Left cardiac atrium (tissue), 4 donors: ENCODE measurements around the gene HOXA5. TPM values are rescaled to one million over a fixed set of nuclear protein-coding genes. Genes with fewer than 3 reads are reported as not detected.

Experiments
- ATAC-seq, 2 donors: fragments of 200-7000 bp; cut with Tn5 transposase; one replicate each; pipeline ENCODE4 v1.9.1; 2020; ENCODE audit warnings: mild to moderate bottlenecking in 2 of 2, moderate library complexity in 2 of 2
- DNase-seq: peaks from one replicate; pipeline ENCODE4 v3.0.0-alpha.2; 2020
- intact Hi-C, 2 donors: fragments of 100-400 bp; cut with DNase I; formaldehyde crosslinking; loops; one replicate each; pipeline versions ENCODE4 v1.14.1 to v1.15.1; 2022 to 2023
- total RNA-seq, 2 donors: library from RNA; stranded (reverse); fragmentation: NEBNext Ultra II Directional; extraction: Animal tissue kit (Norgen Biotek cat#: 25700); gene quantifications; one replicate each; pipeline ENCODE4 v1.2.1, GENCODE V29; 2021
- donor health status: DM: no; HTN: yes; CAD: no.
- donor health status: DM: no; HTN: yes; CAD: no; lungs with severe emphysema.
- donor health status: DM: yes; HTN: yes; CAD: no.
- donor health status: Dilated cardiomyopathy.

The HOXA5 gene
- total RNA-seq, 2 donors from 2014 or later: 0.27 TPM; not detected in 1

DNA sequence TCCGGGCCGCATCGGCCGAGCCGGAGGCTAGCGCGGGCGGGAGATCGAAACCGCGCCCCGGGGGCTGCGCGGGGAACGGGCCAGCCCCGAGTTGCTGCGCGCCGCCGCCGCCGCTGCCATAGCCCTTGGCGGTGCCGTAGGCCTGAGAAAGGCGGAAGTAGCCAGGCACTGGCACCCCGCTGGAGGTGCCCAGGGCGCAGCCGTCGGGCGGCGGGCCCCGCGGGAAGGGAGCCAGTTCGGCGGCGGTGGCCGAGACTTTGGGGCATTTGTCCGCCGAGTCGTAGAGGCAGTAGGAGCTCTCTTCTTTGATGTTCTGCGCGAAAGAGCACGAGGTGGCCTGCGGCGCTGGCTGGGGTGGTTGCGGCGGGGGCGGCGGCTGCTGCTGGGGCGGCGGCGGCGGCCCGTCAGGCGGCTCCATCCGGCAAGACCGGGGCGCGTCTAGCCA, 30.1 kb upstream of the HOXA5 start:
- ATAC-seq (peak; percentile 48 to 64), DNase-seq (no peak)
- intact Hi-C loops: no loop called here

DNA sequence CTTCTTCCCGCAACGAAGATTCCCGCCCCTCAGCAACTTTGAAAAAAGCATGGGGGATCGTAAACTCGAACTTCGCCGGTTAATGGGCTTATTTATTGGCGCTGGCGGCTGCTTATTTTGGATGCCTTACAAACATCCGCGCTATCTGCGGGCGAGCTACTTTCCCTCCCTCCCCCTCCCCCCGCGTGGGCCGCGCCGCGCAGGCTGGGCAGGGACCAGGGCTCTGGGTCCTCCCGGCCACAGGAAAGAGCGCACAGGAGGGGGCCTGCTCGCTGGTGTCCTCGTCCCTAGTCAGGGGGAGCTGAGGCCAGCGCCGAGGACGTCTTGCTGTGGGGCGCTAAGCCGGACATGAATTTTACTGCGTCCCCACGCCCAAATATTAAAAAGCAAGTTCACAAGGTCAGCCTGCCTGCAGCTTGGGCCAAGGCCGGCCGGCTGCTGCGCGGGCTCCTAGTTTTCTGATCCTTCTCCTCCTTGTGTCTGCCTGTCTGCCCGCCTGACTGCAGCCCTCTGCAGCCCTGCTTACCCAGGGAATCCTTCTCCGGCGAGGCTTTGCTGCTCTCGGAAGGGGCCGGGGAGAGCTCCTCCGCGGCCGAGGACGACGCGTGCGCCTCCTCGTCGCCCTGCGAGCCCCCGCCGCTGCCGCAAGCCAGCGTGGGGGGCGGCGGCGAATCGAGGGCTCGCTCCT, 29.5 kb upstream of the HOXA5 start:
- peak; percentile 21 for DNase-seq
- peak; percentile 41 to 47 for ATAC-seq
- intact Hi-C loops: no loop called here

GRCh38 chr7:27172315-27172774, 28.9 kb upstream of the HOXA5 start:
- intact Hi-C loops: no loop called here
- DNase-seq (peak; percentile 8), ATAC-seq (no peak)

DNA sequence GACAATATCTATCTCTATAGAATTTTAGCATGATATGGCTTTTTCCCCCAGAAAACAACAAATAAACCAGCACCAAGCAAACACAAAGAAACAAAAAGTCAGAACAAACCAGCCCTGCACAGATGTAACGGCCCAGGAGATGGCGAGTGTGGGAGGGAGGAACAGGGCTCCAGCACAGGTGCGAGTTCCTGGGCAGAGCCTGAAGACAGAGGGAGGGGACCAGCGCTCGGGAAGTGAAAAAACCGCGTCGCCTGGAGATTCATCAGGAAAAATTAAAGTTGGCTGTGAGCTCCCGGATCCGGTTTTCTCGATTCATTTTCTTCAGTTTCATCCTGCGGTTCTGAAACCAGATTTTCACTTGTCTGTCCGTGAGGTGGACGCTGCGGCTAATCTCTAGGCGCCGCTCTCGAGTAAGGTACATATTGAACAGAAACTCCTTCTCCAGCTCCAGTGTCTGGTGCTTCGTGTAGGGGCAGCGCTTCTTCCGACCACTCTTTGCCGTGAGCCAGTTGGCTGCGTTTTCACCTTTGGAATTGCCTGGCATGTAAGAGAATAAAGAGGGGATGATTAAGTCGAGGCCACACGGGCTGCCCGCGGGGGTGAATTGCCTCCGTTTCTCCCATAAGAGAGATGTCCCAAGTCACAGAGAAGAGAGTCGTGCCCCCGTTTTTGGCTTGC, 28.3 kb upstream of the HOXA5 start:
- intact Hi-C loops: no loop called here
- DNase-seq (peak; percentile 11), ATAC-seq (no peak)

GRCh38 chr7:27171325-27171636, 27.8 kb upstream of the HOXA5 start:
- DNase-seq: peak; percentile 14
- intact Hi-C loops: no loop called here
- ATAC-seq: no peak

- intact Hi-C loops: no loop called here
- ATAC-seq: no peak
These were observed 27.2 kb upstream of the HOXA5 start for GRCh38 chr7:27170426-27171324.

GRCh38 chr7:27169658-27170425, 26.4 kb upstream of the HOXA5 start:
- intact Hi-C loops: loop anchor here (10.0 kb wide), 2 partner anchors 785 to 1305 kb away; no protein-coding TSS in a partner anchor
- DNase-seq (peak; percentile 16), ATAC-seq (no peak)

More at GRCh38 chr7:27170426-27171324, 27.2 kb upstream of the HOXA5 start:
- no peak for DNase-seq

DNA sequence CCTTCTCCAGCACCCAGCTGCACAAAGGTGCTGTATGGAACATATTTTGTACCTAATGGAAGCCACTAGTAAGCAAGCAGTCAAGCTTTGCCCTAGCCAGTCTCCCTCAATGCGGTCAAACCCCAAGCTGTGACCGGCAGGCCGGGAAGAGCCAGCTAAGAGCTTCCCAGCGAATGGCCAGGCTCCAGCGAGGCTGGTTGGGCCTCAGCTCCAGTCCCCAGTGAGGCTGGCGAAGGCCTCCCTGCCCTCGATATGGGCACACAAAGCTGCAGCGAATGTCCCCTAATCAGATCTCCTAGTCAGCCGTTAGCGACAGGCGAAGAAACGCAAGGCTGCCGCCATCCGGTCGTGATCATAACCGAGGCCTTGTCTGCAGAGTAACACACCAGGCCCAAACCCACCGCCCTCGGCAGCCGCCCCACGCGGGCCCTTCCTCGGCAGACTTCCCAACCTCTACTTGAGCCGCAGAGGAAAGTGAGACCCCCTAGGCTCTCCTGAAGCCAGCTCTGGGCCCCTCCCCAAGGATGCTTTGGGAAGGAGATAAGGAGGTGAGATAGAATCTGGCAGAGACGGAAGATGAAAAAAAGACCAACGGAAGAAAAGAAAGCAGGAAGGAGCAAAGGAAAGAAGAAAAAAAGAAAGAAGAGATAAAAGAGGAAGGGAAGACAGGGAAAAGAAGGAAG, 24.9 kb upstream of the HOXA5 start:
- ATAC-seq (no peak), DNase-seq (peak; percentile 10)

GRCh38 chr7:27167916-27168264, 24.4 kb upstream of the HOXA5 start:
- DNase-seq: no peak
- ATAC-seq: no peak
- intact Hi-C loops: loop anchor here (10.0 kb wide), 2 partner anchors 783 to 1303 kb away; no protein-coding TSS in a partner anchor

More for the DNA sequence above, 24.9 kb upstream of the HOXA5 start:
- intact Hi-C loops: loop anchor here (10.0 kb wide), 2 partner anchors 784 to 1304 kb away; no protein-coding TSS in a partner anchor

GRCh38 chr7:27166531-27167505, 23.3 kb upstream of the HOXA5 start:
- DNase-seq (peak; percentile 14), ATAC-seq (no peak)
- intact Hi-C loops: loop anchor here (10.0 kb wide), 2 partner anchors 782 to 1302 kb away; no protein-coding TSS in a partner anchor

GRCh38 chr7:27165996-27166530, 22.6 kb upstream of the HOXA5 start:
- peak; percentile 15 for DNase-seq
- intact Hi-C loops: loop anchor here (10.0 kb wide), 2 partner anchors 781 to 1301 kb away; no protein-coding TSS in a partner anchor
- no peak for ATAC-seq

GRCh38 chr7:27165089-27165995, 21.9 kb upstream of the HOXA5 start, which contains the start of gene HOXA9:
HOXA9 (minus strand) TSS chr7:27165537; CDS start chr7:27165457, 80 bp downstream.
- intact Hi-C loops: loop anchor here (10.0 kb wide), 2 partner anchors 781 to 1301 kb away; no protein-coding TSS in a partner anchor
- ATAC-seq (no peak), DNase-seq (peak; percentile 30)

GRCh38 chr7:27164367-27165088, 21.0 kb upstream of the HOXA5 start:
- no peak for ATAC-seq
- DNase-seq: peak; percentile 23

GRCh38 chr7:27164045-27164366, 20.5 kb upstream of the HOXA5 start:
- intact Hi-C loops: loop anchor here (5.0 to 10.0 kb wide), 3 partner anchors 779 to 1299 kb away; no protein-coding TSS in a partner anchor
- DNase-seq (no peak), ATAC-seq (no peak)

More at GRCh38 chr7:27164367-27165088, 21.0 kb upstream of the HOXA5 start:
- intact Hi-C loops: loop anchor here (5.0 to 10.0 kb wide), 3 partner anchors 780 to 1300 kb away; no protein-coding TSS in a partner anchor
